NT2/D1 (cell line): ENCODE data around the gene GCLC.

ENCODE experiments used
- SUZ12 ChIP-seq: IDR thresholded peaks from 2 replicates; pipeline ENCODE4 v1.6.1; 2011; ENCODE audit not compliant: insufficient read length, insufficient read depth; ENCODE audit errors: extremely low read depth
- YY1 ChIP-seq: IDR thresholded peaks from 2 replicates; pipeline ENCODE4 v1.6.1; 2011; ENCODE audit not compliant: insufficient read length, insufficient read depth
- ZNF274 ChIP-seq: IDR thresholded peaks from 2 replicates; pipeline ENCODE4 v1.6.1; 2011; ENCODE audit warnings: mild to moderate bottlenecking, low read depth, low read length

GRCh38 chr6:53500095-53500494 is 44.8 kb downstream of the GCLC start:
- TF ChIP-seq SUZ12 (no peak), ZNF274 (no peak), YY1 (no peak)
